HEK293T (cell line): Measurements from ENCODE around the gene TAF3.

Source experiments
- CTCF ChIA-PET: fragments of 350-600 bp; formaldehyde crosslinking; extraction: SDS; loops from one replicate; lab custom pipeline; 2021; ENCODE audit warnings: antibody characterized with exemption, inconsistent platforms; lab: Yijun Ruan, JAX
- POLR2A ChIA-PET: fragments of 350-600 bp; formaldehyde crosslinking; extraction: SDS; loops from one replicate; lab custom pipeline; 2020; ENCODE audit warnings: antibody characterized with exemption, inconsistent platforms; lab: Yijun Ruan, JAX
- DNase-seq: peaks from one replicate; pipeline ENCODE4 v3.0.0; 2012; ENCODE audit warnings: mixed read lengths; ENCODE audit errors: extremely low spot score
- ARNT ChIP-seq: fragments of 450-650 bp; IDR thresholded peaks from 2 replicates; pipeline ENCODE4 v1.6.1; 2017; ENCODE audit warnings: mild to moderate bottlenecking
- BHLHE40 ChIP-seq: fragments of 450-650 bp; IDR thresholded peaks from 2 replicates; pipeline ENCODE4 v1.6.1; 2016; ENCODE audit warnings: mild to moderate bottlenecking, moderate library complexity, borderline replicate concordance
- CTBP1 ChIP-seq: fragments of 450-650 bp; IDR thresholded peaks from 2 replicates; pipeline ENCODE4 v1.6.1; 2016; ENCODE audit warnings: borderline replicate concordance
- ELF4 ChIP-seq: fragments of 450-650 bp; IDR thresholded peaks from 2 replicates; pipeline ENCODE4 v1.6.1; 2017; ENCODE audit warnings: antibody characterized with exemption
- FOXA1 ChIP-seq: fragments of 450-650 bp; IDR thresholded peaks from 2 replicates; pipeline ENCODE4 v1.6.1; 2016; ENCODE audit warnings: mild to moderate bottlenecking
- FOXK2 ChIP-seq: fragments of 450-650 bp; IDR thresholded peaks from 2 replicates; pipeline ENCODE4 v1.6.1; 2016; ENCODE audit warnings: mild to moderate bottlenecking
- FOXM1 ChIP-seq: fragments of 450-650 bp; IDR thresholded peaks from 2 replicates; pipeline ENCODE4 v1.6.1; 2017; ENCODE audit warnings: mild to moderate bottlenecking, borderline replicate concordance
- HDGF ChIP-seq: fragments of 450-650 bp; IDR thresholded peaks from 2 replicates; pipeline ENCODE4 v1.6.1; 2017; ENCODE audit warnings: antibody characterized with exemption, borderline replicate concordance
- L3MBTL2 ChIP-seq: fragments of 450-650 bp; conservative IDR thresholded peaks from 2 replicates; pipeline ENCODE4 v1.6.1; 2016; ENCODE audit warnings: mild to moderate bottlenecking
- LEF1 ChIP-seq: fragments of 450-650 bp; IDR thresholded peaks from 2 replicates; pipeline ENCODE4 v1.6.1; 2017; ENCODE audit warnings: mild to moderate bottlenecking, borderline replicate concordance
- NFRKB ChIP-seq: fragments of 450-650 bp; IDR thresholded peaks from 2 replicates; pipeline ENCODE4 v1.6.1; 2016; ENCODE audit warnings: mild to moderate bottlenecking, moderate library complexity
- SP1 ChIP-seq: fragments of 450-650 bp; IDR thresholded peaks from 2 replicates; pipeline ENCODE4 v1.6.1; 2017
- SUZ12 ChIP-seq: fragments of 450-650 bp; IDR thresholded peaks from 2 replicates; pipeline ENCODE4 v1.6.1; 2016; ENCODE audit warnings: mild to moderate bottlenecking
- TARDBP ChIP-seq: fragments of 450-650 bp; IDR thresholded peaks from 2 replicates; pipeline ENCODE4 v1.6.1; 2016
- ZNF384 ChIP-seq: fragments of 450-650 bp; IDR thresholded peaks from 2 replicates; pipeline ENCODE4 v1.6.1; 2016
- TF ChIP-seq, protein P1 (sequence below): fragments of 450-650 bp; IDR thresholded peaks from 2 replicates; pipeline ENCODE4 v1.6.1; 2016

The TAF3 gene

DNA sequence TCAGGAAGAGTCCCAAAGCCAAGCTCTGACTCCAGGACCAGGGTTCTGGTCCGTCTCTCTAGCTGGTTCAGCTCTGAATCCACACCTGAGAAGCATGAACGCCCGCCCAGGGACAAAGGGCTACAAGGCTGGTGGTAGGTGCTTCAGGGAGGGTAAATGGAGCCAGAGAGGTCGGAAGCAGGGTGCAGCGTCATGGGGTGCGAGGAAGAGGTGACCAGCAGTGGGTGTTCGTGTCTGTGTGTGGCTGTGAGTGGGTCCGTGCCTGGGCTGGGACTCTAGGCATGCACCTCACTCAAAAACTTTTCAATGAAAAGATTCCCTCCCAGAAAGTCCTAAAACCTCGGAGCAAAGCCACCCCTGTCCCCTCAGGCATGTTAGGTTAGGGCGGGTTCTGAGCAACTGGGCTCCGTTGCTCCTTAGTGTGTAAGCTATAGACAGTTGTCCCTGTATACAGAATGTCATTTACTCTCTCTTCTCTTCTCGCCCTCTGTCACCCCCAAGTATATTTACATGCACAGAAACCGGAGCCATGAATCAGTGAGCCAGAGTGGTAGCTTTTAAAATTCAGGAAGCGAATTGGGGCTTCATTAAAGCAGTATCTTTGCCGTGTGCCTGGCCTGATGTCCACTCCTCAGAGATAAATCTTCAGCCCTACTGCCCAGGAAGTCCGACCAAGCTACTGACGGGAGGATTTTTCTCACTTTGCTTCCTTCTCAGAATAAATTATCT lies 223.9 kb downstream of the TAF3 start:
- ChIA-PET CTCF (interaction anchor here (0.6 kb wide), 1 partner anchor 186 kb away, joined by 4 read pairs; no protein-coding TSS in a partner anchor), POLR2A (no interaction called here)
- TF ChIP-seq NFRKB (no peak), SP1 (no peak), ARNT (no peak), SUZ12 (no peak), FOXA1 (no peak), FOXM1 (no peak), LEF1 (no peak), CTBP1 (no peak), TARDBP (no peak), FOXK2 (no peak), ZNF384 (no peak), L3MBTL2 (no peak), BHLHE40 (no peak), HDGF (no peak), ELF4 (no peak)
- TF ChIP-seq, protein P1, sequence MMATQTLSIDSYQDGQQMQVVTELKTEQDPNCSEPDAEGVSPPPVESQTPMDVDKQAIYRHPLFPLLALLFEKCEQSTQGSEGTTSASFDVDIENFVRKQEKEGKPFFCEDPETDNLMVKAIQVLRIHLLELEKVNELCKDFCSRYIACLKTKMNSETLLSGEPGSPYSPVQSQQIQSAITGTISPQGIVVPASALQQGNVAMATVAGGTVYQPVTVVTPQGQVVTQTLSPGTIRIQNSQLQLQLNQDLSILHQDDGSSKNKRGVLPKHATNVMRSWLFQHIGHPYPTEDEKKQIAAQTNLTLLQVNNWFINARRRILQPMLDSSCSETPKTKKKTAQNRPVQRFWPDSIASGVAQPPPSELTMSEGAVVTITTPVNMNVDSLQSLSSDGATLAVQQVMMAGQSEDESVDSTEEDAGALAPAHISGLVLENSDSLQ: no peak
- DNase-seq: no peak

DNA sequence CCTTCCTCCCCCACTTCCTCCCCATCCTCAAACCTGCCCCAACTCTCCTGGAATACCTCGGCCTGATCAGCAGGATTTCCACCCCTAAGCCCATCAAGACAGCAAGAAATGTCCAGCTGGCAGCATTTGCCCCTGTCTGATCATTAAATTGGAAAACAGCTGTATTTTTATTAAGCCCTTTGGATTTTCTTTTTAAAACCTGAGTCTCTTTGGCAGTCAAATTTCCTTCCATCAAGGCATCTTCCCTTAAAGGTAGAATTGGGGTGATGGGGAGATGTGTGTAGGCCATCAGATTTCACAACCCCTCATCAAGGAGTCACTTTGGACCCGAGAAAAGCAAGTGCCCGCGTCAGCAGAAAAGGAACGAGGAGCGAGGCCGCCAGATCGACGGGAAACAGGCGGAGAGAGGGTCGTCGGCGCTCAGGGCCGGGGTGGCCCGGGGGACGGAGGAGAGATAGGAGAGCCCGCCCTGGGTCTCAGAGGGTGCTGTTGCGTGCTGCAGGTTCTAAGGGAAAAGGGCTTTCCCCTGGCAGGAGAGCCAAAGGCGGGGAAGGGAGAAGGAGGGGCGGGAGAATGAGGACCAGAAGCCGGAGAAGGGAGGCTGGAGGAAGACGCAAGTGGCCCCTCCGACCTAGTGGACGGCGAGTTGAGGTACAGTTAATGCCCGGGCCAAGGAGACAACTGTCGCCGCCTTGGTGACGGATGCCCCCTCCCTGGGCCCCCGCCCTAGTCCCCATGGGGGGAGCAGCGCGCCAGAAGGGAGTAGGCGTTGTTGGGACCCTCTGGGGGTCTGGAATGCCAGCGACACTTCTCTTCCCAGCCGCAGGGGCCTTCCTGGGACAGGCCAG lies 224.6 kb downstream of the TAF3 start:
- POLR2A ChIA-PET: no interaction called here
- TF ChIP-seq SP1: no peak
- no peak for TF ChIP-seq L3MBTL2
- no peak for TF ChIP-seq SUZ12
- TF ChIP-seq, protein P1: no peak
- TF ChIP-seq LEF1: no peak
- no peak for TF ChIP-seq FOXM1
- TF ChIP-seq ZNF384: no peak
- no peak for TF ChIP-seq ARNT
- no peak for TF ChIP-seq BHLHE40
- no peak for TF ChIP-seq FOXA1
- no peak for TF ChIP-seq ELF4
- no peak for TF ChIP-seq CTBP1
- no peak for TF ChIP-seq FOXK2
- no peak for TF ChIP-seq NFRKB
- no peak for DNase-seq
- CTCF ChIA-PET: interaction anchor here (0.6 kb wide), 1 partner anchor 187 kb away, joined by 4 read pairs; no protein-coding TSS in a partner anchor

DNA sequence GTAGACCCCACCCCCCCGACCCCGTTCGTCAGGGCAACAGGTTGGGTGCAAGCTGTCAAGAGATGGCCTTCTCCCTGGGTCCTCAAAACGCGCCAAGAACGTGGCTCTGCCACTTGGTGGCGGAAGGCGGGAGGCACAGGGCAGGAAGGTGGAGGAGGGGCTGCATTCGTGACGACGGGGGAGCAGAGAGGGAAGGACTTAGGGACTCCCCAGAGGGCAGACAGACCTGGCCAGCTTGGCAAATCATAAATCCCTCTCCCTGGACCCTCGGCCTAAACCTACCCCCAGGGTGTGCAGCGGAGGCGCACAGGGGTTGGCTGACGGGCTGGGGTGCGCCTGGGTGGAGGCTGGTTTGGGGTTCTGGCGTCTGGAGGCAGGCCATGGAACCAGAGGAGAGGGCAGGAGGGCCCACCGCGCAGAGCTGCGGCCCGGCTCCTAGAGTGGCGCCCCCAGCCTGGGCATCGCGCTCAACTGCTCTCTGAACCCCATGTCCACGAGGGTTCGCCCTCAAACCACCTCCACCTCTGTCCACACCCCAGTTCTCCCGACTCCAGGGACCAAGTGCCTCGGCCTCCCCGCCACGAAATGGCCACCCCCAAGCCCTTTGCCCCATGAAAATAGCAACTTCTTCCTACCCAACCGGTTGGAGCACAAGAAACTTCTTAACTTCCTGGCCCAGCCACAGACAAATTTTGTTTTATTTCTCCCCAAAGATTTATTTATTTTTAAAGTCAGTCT lies 225.4 kb downstream of the TAF3 start:
- TF ChIP-seq NFRKB (no peak), ELF4 (no peak), HDGF (no peak), ZNF384 (no peak), BHLHE40 (no peak)
- POLR2A ChIA-PET: no interaction called here
- DNase-seq: no peak
- CTCF ChIA-PET: no interaction called here

DNA sequence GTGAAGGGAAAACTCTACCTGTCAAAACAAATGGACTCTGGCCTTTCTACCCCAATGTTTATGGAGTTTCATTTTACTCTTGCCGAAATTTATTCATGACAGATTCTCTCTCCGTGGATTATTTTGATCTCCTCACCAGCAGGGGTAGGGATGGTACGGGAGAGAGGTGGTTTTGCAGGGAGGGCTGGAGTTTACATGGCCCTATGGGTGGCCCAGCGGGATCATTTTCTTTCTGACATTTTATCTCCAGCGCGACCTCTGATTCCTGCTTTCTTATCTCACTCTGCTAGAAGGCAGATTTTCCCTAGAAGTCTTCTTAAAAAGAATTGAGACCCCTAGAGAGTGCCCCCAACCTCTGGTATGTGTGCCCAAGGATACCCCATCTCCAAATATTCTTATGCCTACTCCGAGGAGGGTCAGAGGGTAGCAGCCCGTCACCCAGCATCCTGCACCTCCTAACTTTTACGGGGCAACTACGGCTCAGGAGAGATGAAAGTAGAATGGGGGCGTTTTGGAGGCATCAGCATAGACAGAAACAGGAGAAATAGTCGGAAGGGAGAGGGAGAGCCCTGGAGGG lies 226.1 kb downstream of the TAF3 start:
- TF ChIP-seq NFRKB (no peak), L3MBTL2 (no peak), SUZ12 (no peak), FOXK2 (no peak), SP1 (no peak), ELF4 (no peak), LEF1 (no peak), CTBP1 (no peak), FOXA1 (no peak), ARNT (no peak), ZNF384 (no peak), TARDBP (no peak), FOXM1 (no peak)
- TF ChIP-seq, protein P1: no peak
- CTCF ChIA-PET: no interaction called here
- POLR2A ChIA-PET: interaction anchor here (0.6 kb wide), 1 partner anchor 15 kb away, joined by 3 read pairs; no protein-coding TSS in a partner anchor
- no peak for DNase-seq
